ENCODE data around the gene SEMA5A.

Gene SEMA5A

GRCh38 chr5:9399094-9399493 is 146.8 kb downstream of the SEMA5A start:
- no peak for DNase-seq (ENCODE audit: low read depth, low spot score)

DNA sequence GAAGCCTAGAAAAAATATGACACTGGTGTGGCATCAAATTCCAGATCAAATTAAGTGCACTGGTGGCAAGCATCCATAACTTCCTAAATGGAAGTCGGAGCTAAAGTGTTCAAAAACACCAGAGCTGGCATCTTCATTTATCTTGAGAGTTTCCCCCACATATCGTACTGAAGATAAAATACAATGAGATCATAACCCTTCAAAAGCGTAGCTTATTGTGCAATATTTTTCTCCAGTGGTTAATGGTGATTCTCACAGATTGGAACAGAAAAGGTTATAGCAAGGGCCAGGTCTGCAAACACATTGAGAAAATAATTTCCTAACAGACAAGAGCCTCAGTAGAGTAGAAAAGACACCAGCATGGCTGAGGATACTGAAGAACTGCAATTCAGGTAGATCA is 147.6 kb downstream of the SEMA5A start:
- no peak for DNase-seq (ENCODE audit: low read depth, low spot score)

- no peak for DNase-seq (ENCODE audit: low read depth, low spot score)
Observed at GRCh38 chr5:9396285-9396770, 149.5 kb downstream of the SEMA5A start.

DNA sequence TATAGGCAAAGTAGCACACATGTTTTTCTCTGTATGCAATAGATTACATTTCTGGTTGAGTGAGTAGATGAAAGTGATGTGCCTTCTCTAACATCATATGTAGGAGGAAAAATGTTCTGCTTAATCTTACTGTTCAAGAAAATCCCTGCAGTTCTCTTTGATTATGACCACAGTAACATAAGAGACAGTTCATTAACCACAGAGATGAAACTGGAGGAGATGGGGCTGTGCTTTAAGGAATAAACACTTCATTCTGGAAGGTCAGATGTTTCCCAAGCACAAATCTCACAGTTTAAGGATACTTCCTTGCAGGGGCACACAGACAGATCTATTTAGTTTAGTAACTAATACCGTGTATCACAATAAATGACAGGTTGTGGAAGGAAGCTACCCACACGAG is 150.2 kb downstream of the SEMA5A start:
- no peak for DNase-seq (ENCODE audit: low read depth, low spot score)

DNA sequence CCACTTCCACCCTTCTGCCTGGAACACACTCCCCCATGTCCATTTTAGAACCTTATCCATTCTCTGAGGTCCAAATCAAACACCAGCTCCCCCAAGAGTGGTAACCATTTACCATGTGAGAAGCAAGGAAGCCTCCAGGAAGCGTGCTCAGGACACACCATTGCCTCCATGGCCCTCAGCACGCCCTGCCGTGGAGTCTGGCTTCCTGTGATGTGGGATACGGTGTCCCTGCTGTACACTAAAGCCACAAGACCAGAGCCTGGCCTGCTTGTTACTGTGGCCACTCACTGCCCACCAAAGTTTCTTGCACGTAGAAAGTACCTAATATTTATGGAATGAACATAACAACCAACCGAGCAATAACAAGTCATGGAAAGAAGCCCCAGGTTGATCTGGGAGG is 151.7 kb downstream of the SEMA5A start:
- no peak for DNase-seq (ENCODE audit: low read depth, low spot score)

- DNase-seq (ENCODE audit: low read depth, low spot score), result no peak
Observed at GRCh38 chr5:9392625-9393024, 153.2 kb downstream of the SEMA5A start.

DNA sequence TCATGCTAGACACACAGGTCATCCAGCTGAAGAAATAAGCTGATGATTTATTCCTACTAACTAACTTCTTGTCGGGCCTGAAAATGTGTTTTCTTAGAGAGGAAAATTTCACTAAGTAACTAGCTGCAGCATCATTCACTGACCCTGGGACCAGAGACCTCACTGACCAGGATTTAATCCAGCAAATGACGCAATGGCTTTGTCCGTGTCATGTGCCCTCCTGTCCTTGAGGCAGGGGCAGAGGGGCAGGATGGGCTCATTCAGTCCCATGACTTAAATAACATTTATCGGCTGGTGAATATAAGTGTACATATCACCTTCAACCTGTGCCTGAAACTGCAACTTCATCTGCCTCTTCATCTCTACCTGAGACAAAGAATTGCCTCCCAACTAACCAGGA is 154.8 kb downstream of the SEMA5A start:
- no peak for DNase-seq (ENCODE audit: low read depth, low spot score)

DNA sequence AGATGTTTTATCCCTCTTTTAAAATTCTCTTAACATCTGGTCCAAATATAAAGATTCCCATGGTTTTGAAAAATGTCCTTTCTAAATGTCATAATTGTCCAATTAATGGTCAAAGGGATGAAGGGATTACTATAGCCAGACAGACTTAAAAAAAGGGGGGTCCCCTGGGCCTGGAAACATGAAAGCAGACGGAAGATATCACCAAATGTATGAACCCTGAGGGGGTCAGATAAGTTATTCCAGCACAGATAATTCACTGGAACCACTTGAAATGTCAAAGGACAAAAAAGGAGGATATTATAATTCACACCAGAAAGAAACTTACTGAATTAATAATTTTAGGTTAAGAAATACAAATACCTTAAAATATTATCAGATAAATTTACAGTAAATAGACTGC is 155.8 kb downstream of the SEMA5A start:
- no peak for DNase-seq (ENCODE audit: low read depth, low spot score)

DNA sequence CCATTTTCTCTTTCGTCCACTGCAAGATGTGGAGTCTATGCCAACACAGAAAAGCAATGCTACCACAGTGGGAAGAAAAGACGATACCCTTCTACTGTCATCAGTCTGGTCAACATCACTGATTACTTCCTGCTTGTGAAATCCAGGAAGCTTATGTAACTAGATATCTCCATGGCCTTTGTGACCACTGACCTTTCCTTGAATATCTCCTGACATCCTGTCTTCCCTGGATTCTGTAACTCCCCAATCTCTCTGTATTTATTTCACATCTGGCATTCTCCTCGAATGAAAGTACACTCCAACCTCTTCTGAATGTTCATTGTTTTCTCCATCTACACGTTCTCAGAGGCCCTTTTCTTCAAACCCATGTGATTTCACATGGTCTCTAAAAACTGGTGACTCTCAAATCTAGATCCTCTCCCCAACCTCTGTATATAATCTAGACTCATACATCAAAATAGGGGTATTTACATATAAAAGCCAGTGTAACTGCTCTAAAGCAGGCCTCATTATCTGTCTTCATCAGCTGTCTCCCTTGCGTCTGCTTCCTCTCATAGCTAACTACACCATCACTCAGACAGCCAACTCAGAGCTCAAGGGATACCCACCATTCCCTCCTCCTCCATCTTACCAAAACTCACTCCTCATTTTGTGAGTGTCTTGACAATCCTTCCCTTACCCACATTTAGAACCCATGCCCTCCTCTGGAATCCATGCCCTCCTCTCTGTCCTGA is 156.8 kb downstream of the SEMA5A start:
- DNase-seq (ENCODE audit: low read depth, low spot score), result no peak

- DNase-seq (ENCODE audit: low read depth, low spot score), result no peak
Observed at GRCh38 chr5:9387879-9388278, 158.0 kb downstream of the SEMA5A start.

- DNase-seq (ENCODE audit: low read depth, low spot score), result no peak
Observed at GRCh38 chr5:9386945-9387344, 158.9 kb downstream of the SEMA5A start.

DNA sequence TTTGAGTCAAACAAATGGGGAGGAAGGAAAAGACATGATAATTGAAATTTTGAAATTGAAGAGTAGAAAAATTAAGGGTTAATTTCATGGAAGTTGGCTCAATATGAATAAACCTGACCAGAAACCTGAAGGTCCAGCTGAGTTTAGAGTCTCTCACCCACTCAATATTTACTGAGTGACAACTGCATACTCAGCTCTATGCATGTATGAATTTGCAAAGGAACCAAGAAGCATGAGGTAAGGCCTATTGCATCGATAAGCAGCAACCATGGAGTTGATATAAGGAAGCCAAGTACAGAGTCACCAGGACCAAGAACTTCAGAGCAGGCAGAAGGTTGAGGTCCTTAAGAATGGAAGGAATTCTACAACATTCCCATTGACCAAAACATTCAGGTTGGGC is 163.4 kb downstream of the SEMA5A start:
- DNase-seq (ENCODE audit: low read depth, low spot score), result no peak

GRCh38 chr5:9381464-9381863 is 164.4 kb downstream of the SEMA5A start:
- DNase-seq (ENCODE audit: low read depth, low spot score), result no peak

DNA sequence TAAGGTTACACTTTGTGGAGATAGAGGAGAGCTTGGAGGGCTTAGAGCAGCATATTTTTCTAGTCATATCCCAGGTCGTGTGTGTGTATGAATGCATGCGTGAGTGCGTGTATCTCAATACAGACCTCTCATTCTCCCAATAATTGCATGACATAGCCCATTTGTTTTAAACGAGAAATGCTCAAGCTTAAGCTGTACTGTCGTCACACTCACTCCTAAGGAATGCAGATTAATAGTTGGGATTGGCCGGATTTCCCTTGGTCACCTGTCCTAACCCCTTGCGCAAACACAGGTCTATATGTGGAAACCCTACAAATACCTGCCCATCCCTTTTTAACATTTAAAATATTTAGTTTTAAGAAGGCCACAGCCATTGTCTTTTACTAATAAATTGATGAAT is 165.8 kb downstream of the SEMA5A start:
- DNase-seq (ENCODE audit: low read depth, low spot score), result no peak

GRCh38 chr5:9376363-9377117 is 169.3 kb downstream of the SEMA5A start:
- DNase-seq (ENCODE audit: low read depth, low spot score), result no peak

DNA sequence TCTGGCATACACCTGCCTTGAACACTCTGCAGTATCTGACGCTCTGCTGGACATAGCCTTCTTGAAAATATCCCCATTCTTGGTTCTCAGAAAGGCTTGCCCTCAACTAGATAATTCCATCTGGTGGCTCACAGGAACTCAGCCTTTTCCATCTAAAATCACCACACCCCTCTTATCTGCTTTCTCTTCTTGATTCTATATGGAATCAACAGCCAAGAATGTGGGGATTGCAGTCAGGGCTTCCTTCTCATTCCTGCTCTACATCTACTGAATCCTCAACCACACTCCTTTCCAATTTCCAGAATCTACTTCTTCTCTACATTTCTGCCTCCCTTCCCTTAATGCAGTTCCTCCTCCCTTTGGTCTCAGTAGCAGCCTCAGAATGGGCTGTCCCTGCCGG is 170.1 kb downstream of the SEMA5A start:
- DNase-seq (ENCODE audit: low read depth, low spot score), result no peak

GRCh38 chr5:9374025-9374424 is 171.8 kb downstream of the SEMA5A start:
- no peak for DNase-seq (ENCODE audit: low read depth, low spot score)

GRCh38 chr5:9373571-9373970 is 172.3 kb downstream of the SEMA5A start:
- no peak for DNase-seq (ENCODE audit: low read depth, low spot score)

DNA sequence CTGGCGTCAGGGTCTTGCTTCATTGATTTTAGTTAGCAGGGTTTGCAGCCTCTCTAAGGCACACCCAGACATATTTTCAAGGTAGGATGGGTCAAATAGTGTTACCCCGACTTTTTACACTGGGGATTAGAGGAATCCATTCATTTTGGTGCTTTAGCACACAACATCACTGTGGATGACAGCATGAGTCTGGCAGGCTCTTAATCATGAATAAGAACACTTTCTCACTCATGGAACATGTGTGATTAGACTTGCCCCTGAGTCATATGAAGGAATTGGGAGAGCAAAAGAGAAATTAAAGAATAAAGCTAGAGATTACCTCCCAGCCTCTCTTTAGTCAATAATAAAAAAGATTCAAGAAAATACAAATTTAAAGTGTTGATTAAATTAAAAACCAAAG is 175.6 kb downstream of the SEMA5A start:
- no peak for DNase-seq (ENCODE audit: low read depth, low spot score)

GRCh38 chr5:9365512-9365911 is 180.4 kb downstream of the SEMA5A start:
- DNase-seq (ENCODE audit: low read depth, low spot score), result no peak

- DNase-seq (ENCODE audit: low read depth, low spot score), result no peak
Observed at GRCh38 chr5:9363449-9363848, 182.4 kb downstream of the SEMA5A start.

DNA sequence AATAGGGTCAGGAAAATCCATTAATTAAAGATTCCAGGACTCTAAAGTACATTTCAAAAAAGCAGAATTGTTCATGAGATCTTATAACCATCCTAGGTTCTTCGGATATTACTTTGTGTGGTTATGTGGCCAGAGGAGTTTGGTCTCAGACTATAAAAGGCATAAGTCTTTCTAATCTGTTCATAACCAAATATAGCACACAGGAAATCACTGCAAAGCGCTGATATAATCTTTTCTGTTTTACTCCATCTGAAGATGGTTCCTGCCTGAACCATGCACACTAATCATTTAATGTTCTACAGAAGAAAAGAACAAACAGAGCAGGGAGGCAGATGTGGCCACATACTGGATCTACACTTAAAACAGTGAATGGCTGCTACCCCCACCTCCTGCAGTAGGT is 182.8 kb downstream of the SEMA5A start:
- no peak for DNase-seq (ENCODE audit: low read depth, low spot score)

DNA sequence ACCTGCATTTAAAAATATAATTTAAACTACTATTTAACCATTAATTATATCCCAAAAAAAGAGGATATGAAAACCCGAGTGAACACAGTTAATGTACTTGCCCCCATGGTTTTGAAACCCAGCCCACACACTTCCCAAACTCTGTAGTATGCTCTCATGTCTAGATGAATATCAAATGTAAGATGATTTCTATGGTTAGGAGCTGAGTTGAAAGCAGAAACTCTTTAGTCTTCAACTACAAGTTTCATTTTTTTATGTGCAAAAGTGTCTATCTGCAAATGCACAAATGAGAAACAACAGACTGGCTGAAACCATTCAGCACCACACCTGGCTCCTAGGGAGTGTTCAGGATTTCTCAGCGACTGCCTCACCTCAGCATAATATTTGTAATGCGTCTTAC is 183.3 kb downstream of the SEMA5A start:
- no peak for DNase-seq (ENCODE audit: low read depth, low spot score)
